ENCODE data around the gene TNRC6C. TPM values are rescaled to one million over a fixed set of nuclear protein-coding genes. Genes with fewer than 3 reads are reported as not detected.

Gene TNRC6C
- total and polyA plus RNA-seq, 9 of the 15 experiments (the other 6 are each of a cell fraction or from before 2014, with no cell fraction given), result 0.20 to 4.9 (median 2.3) TPM

GRCh38 chr17:77957857-77958715, at the start of gene TNRC6C (continued):
- TF ChIP-seq, protein P1, sequence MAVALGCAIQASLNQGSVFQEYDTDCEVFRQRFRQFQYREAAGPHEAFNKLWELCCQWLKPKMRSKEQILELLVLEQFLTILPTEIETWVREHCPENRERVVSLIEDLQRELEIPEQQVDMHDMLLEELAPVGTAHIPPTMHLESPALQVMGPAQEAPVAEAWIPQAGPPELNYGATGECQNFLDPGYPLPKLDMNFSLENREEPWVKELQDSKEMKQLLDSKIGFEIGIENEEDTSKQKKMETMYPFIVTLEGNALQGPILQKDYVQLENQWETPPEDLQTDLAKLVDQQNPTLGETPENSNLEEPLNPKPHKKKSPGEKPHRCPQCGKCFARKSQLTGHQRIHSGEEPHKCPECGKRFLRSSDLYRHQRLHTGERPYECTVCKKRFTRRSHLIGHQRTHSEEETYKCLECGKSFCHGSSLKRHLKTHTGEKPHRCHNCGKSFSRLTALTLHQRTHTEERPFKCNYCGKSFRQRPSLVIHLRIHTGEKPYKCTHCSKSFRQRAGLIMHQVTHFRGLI (CRISPR knock-in tag; IDR thresholded peaks at IDR 0.05), result no peak
- TF ChIP-seq HCFC1 (IDR thresholded peaks at IDR 0.05; ENCODE audit: low read depth, low read length) (peak; percentile 32; the same call in 1 of the 2 replicates), MAFK (IDR thresholded peaks at IDR 0.05; ENCODE audit: low read length) (no peak), POLR2AphosphoS5 (IDR thresholded peaks at IDR 0.05; ENCODE audit: control insufficient read depth, insufficient read depth, low read depth, low read length) (peak; percentile 97), ZNF583 (CRISPR knock-in tag; IDR thresholded peaks at IDR 0.05) (peak; percentile 49; the same call in 1 of the 2 replicates), EGR1 (conservative IDR thresholded peaks at IDR 0.05) (peak; percentile 83), TFE3 (CRISPR knock-in tag; IDR thresholded peaks at IDR 0.05) (peak; percentile 97), LEF1 (IDR thresholded peaks at IDR 0.05) (0 out of 2 replicates have a peak, but pooled peaks have one; percentile 32), SMAD3 (CRISPR knock-in tag; conservative IDR thresholded peaks at IDR 0.05) (peak; percentile 79; the same call in 1 of the 2 replicates), SREBF2 (CRISPR knock-in tag; IDR thresholded peaks at IDR 0.05) (no peak), POLR2H (tag; IDR thresholded peaks at IDR 0.05; ENCODE audit: low read depth) (peak; percentile 96), HDAC6 (IDR thresholded peaks at IDR 0.05; ENCODE audit: low read depth, low read length) (0 out of 2 replicates have a peak, but pooled peaks have one; percentile 80), ZNF134 (CRISPR knock-in tag; conservative IDR thresholded peaks at IDR 0.05) (0 out of 2 replicates have a peak, but pooled peaks have one; percentile 39), MBD2 (IDR thresholded peaks at IDR 0.05; ENCODE audit: borderline replicate concordance, low read depth) (peak; percentile 84; the same call in 1 of the 2 replicates)
- TF ChIP-seq, protein P2, sequence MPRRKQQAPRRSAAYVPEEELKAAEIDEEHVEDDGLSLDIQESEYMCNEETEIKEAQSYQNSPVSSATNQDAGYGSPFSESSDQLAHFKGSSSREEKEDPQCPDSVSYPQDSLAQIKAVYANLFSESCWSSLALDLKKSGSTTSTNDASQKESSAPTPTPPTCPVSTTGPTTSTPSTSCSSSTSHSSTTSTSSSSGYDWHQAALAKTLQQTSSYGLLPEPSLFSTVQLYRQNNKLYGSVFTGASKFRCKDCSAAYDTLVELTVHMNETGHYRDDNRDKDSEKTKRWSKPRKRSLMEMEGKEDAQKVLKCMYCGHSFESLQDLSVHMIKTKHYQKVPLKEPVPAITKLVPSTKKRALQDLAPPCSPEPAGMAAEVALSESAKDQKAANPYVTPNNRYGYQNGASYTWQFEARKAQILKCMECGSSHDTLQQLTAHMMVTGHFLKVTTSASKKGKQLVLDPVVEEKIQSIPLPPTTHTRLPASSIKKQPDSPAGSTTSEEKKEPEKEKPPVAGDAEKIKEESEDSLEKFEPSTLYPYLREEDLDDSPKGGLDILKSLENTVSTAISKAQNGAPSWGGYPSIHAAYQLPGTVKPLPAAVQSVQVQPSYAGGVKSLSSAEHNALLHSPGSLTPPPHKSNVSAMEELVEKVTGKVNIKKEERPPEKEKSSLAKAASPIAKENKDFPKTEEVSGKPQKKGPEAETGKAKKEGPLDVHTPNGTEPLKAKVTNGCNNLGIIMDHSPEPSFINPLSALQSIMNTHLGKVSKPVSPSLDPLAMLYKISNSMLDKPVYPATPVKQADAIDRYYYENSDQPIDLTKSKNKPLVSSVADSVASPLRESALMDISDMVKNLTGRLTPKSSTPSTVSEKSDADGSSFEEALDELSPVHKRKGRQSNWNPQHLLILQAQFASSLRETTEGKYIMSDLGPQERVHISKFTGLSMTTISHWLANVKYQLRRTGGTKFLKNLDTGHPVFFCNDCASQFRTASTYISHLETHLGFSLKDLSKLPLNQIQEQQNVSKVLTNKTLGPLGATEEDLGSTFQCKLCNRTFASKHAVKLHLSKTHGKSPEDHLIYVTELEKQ (CRISPR knock-in tag; IDR thresholded peaks at IDR 0.05), result 0 out of 2 replicates have a peak, but pooled peaks have one; percentile 46
- TF ChIP-seq, protein P3, sequence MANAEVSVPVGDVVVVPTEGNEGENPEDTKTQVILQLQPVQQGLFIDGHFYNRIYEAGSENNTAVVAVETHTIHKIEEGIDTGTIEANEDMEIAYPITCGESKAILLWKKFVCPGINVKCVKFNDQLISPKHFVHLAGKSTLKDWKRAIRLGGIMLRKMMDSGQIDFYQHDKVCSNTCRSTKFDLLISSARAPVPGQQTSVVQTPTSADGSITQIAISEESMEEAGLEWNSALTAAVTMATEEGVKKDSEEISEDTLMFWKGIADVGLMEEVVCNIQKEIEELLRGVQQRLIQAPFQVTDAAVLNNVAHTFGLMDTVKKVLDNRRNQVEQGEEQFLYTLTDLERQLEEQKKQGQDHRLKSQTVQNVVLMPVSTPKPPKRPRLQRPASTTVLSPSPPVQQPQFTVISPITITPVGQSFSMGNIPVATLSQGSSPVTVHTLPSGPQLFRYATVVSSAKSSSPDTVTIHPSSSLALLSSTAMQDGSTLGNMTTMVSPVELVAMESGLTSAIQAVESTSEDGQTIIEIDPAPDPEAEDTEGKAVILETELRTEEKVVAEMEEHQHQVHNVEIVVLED (CRISPR knock-in tag; IDR thresholded peaks at IDR 0.05), result peak; percentile 34; the same call in 1 of the 2 replicates
- TF ChIP-seq, protein P4, sequence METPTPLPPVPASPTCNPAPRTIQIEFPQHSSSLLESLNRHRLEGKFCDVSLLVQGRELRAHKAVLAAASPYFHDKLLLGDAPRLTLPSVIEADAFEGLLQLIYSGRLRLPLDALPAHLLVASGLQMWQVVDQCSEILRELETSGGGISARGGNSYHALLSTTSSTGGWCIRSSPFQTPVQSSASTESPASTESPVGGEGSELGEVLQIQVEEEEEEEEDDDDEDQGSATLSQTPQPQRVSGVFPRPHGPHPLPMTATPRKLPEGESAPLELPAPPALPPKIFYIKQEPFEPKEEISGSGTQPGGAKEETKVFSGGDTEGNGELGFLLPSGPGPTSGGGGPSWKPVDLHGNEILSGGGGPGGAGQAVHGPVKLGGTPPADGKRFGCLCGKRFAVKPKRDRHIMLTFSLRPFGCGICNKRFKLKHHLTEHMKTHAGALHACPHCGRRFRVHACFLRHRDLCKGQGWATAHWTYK (CRISPR knock-in tag; IDR thresholded peaks at IDR 0.05), result peak; percentile 94
